ENCODE data around the gene GCK.

GCK gene

GRCh38 chr7:44144426-44144967 lies 44.7 kb downstream of the GCK start:
- DNase-seq (ENCODE audit: low read depth) = no peak
- no peak for TF ChIP-seq CTCF (conservative IDR thresholded peaks at IDR 0.05; ENCODE audit: control insufficient read depth, insufficient read depth, low read depth, low read length)
- no peak overlapping the region for H3K4me3 ChIP-seq (ENCODE audit: control insufficient read depth, low read depth, low read length)

- TF ChIP-seq CTCF (conservative IDR thresholded peaks at IDR 0.05; ENCODE audit: control insufficient read depth, insufficient read depth, low read depth, low read length) = no peak
- no peak overlapping the region for H3K4me3 ChIP-seq (ENCODE audit: control insufficient read depth, low read depth, low read length)
- DNase-seq (ENCODE audit: low read depth) = no peak
Measured at GRCh38 chr7:44143646-44144250, 45.5 kb downstream of the GCK start.

- TF ChIP-seq CTCF (conservative IDR thresholded peaks at IDR 0.05; ENCODE audit: control insufficient read depth, insufficient read depth, low read depth, low read length) = no peak
- DNase-seq (ENCODE audit: low read depth) = no peak
- no peak overlapping the region for H3K4me3 ChIP-seq (ENCODE audit: control insufficient read depth, low read depth, low read length)
Measured at GRCh38 chr7:44142028-44142427, 47.2 kb downstream of the GCK start.

GRCh38 chr7:44141221-44141850 lies 47.9 kb downstream of the GCK start, which contains the start of gene MYL7:
MYL7 (minus strand) TSS chr7:44141332; CDS start chr7:44141305, 27 bp downstream.
- H3K4me3 ChIP-seq (ENCODE audit: control insufficient read depth, low read depth, low read length) = no peak within 1 kb of the TSS
- TF ChIP-seq CTCF (conservative IDR thresholded peaks at IDR 0.05; ENCODE audit: control insufficient read depth, insufficient read depth, low read depth, low read length) = no peak
- no peak for DNase-seq (ENCODE audit: low read depth)

GRCh38 chr7:44140341-44140740 lies 48.9 kb downstream of the GCK start:
- no peak for TF ChIP-seq CTCF (conservative IDR thresholded peaks at IDR 0.05; ENCODE audit: control insufficient read depth, insufficient read depth, low read depth, low read length)
- H3K4me3 ChIP-seq (ENCODE audit: control insufficient read depth, low read depth, low read length) = no peak overlapping the region
- no peak for DNase-seq (ENCODE audit: low read depth)

GRCh38 chr7:44139311-44140010 lies 49.8 kb downstream of the GCK start:
- no peak for TF ChIP-seq CTCF (conservative IDR thresholded peaks at IDR 0.05; ENCODE audit: control insufficient read depth, insufficient read depth, low read depth, low read length)
- DNase-seq (ENCODE audit: low read depth) = no peak
- no peak overlapping the region for H3K4me3 ChIP-seq (ENCODE audit: control insufficient read depth, low read depth, low read length)
